B cell (primary cell): ENCODE results near the gene PITPNB. TPM values are rescaled to one million over a fixed set of nuclear protein-coding genes. Genes with fewer than 3 reads are reported as not detected.

Experiments
- ATAC-seq: fragments of 200-7000 bp; cut with Tn5 transposase; one replicate; pipeline ENCODE4 v1.10.0; 2021; ENCODE audit warnings: low read depth, mild to moderate bottlenecking, moderate number of reproducible peaks, moderate library complexity
- CTCF ChIA-PET: fragments of 350-600 bp; sonication (Branson Sonifier 250); formaldehyde crosslinking; loops from one replicate; lab custom pipeline; 2021; ENCODE audit warnings: antibody characterized with exemption, inconsistent platforms; lab: Charles Lee
- POLR2A ChIA-PET: fragments of 350-600 bp; sonication (Branson Sonifier 250); formaldehyde crosslinking; loops from one replicate; lab custom pipeline; 2021; ENCODE audit warnings: antibody characterized with exemption; lab: Charles Lee
- DNase-seq: peaks from one replicate; pipeline ENCODE4 v3.0.0; 2013
- H2AFZ ChIP-seq: 2 replicates; pipeline ENCODE4 v1.6.1; 2012; ENCODE audit warnings: mild to moderate bottlenecking, low read depth, low read length; ENCODE audit not compliant: insufficient read depth, poor library complexity, severe bottlenecking
- H3K27ac ChIP-seq, 2 donors: 1 replicate in 1 of 2; 2 replicates in 1 of 2; pipeline ENCODE4 v1.5.1; 2012 to 2013; ENCODE audit warnings: low read length in 2 of 2, mild to moderate bottlenecking in 2 of 2, moderate library complexity in 1 of 2
- H3K27me3 ChIP-seq, 4 experiments: fragments of 200-600 bp in 1 of 4; sonication (generic) in 1 of 4; replicated peaks in 1 of 4; 1 replicate in 2 of 4; 2 replicates in 2 of 4; pipeline versions ENCODE4 v1.6.1 to v1.7.0; 2013 to 2016; ENCODE audit warnings: low read length in 3 of 4, mild to moderate bottlenecking in 2 of 4, mixed read lengths in 1 of 4, moderate library complexity in 1 of 4; ENCODE audit not compliant: insufficient read depth in 4 of 4, control insufficient read depth in 3 of 4; ENCODE audit errors: control extremely low read depth in 1 of 4
- H3K36me3 ChIP-seq, 2 experiments: replicated peaks in 1 of 2; 1 replicate in 1 of 2; 2 replicates in 1 of 2; pipeline versions ENCODE4 v1.6.1 to v1.7.1; 2013; ENCODE audit warnings: low read length in 1 of 2; ENCODE audit not compliant: insufficient read depth in 2 of 2, control insufficient read depth in 1 of 2; ENCODE audit errors: control extremely low read depth in 1 of 2, extremely low read depth in 1 of 2
- H3K4me1 ChIP-seq, 2 donors: fragments of 200-600 bp in 1 of 2; sonication (generic) in 1 of 2; 1 replicate in 1 of 2; 2 replicates in 1 of 2; pipeline versions ENCODE4 v1.5.1 to v1.6.1; 2013 to 2017; ENCODE audit warnings: low read length in 2 of 2; ENCODE audit not compliant: control insufficient read depth in 2 of 2, insufficient read depth in 2 of 2
- H3K4me2 ChIP-seq: replicated peaks from 2 replicates; pipeline ENCODE3; 2012; ENCODE audit warnings: mild to moderate bottlenecking, low read depth, low read length; ENCODE audit not compliant: poor library complexity, severe bottlenecking
- H3K4me3 ChIP-seq, 5 experiments: fragments of 200-600 bp in 1 of 5; sonication (generic) in 1 of 5; 1 replicate in 3 of 5; 2 replicates in 2 of 5; pipeline versions ENCODE4 v1.5.1 to v1.7.0; 2011 to 2016; ENCODE audit warnings: low read length in 4 of 5, mild to moderate bottlenecking in 4 of 5, low read depth in 2 of 5, control low read depth in 1 of 5, moderate library complexity in 1 of 5; ENCODE audit not compliant: insufficient read depth in 1 of 5; ENCODE audit errors: control extremely low read depth in 1 of 5, extremely low read depth in 1 of 5
- H3K79me2 ChIP-seq: fragments of 200-600 bp; sonication (generic); one replicate; pipeline ENCODE4 v1.6.0; 2016; ENCODE audit warnings: low read length; ENCODE audit not compliant: control insufficient read depth, insufficient read depth
- H3K9ac ChIP-seq: fragments of 200-600 bp; sonication (generic); 2 replicates; pipeline ENCODE4 v1.6.1; 2017; ENCODE audit warnings: mild to moderate bottlenecking, low read length, moderate library complexity
- H3K9me3 ChIP-seq, 3 donors: one replicate each; pipeline versions ENCODE4 v1.6.1 to v1.7.1; 2013; ENCODE audit warnings: low read length in 2 of 3; ENCODE audit not compliant: control insufficient read depth in 2 of 3, insufficient read depth in 1 of 3; ENCODE audit errors: control extremely low read depth in 1 of 3
- H4K20me1 ChIP-seq: 2 replicates; pipeline ENCODE4 v1.6.0; 2012; ENCODE audit warnings: mild to moderate bottlenecking, low read length; ENCODE audit not compliant: insufficient read depth, control insufficient read depth, poor library complexity, severe bottlenecking
- H3K27ac Mint-ChIP-seq: one replicate; pipeline ENCODE4 v1.8.0; 2021; ENCODE audit warnings: mixed read lengths
- H3K27me3 Mint-ChIP-seq: one replicate; pipeline ENCODE4 v1.8.0; 2021; ENCODE audit warnings: mixed read lengths
- H3K4me1 Mint-ChIP-seq: one replicate; pipeline ENCODE4 v1.8.0; 2021; ENCODE audit warnings: mixed read lengths
- H3K4me3 Mint-ChIP-seq: one replicate; pipeline ENCODE4 v1.8.0; 2021; ENCODE audit warnings: mixed read lengths
- H3K9me3 Mint-ChIP-seq: one replicate; pipeline ENCODE4 v1.8.0; 2022; ENCODE audit warnings: mixed read lengths; ENCODE audit not compliant: insufficient read depth
- EZH2 ChIP-seq: IDR thresholded peaks from 2 replicates; pipeline ENCODE4 v1.6.1; 2012; ENCODE audit warnings: borderline replicate concordance, low read depth, mild to moderate bottlenecking, moderate library complexity, low read length; ENCODE audit not compliant: insufficient read depth, poor library complexity, severe bottlenecking
- whole genome bisulfite sequencing: methylation state at CpG from one replicate; pipeline ENCODE4 v1.1.5; 2013; ENCODE audit warnings: missing lambda C conversion rate; ENCODE audit not compliant: insufficient coverage; 5-methylcytosine and 5-hydroxymethylcytosine counted together
- intact Hi-C: fragments of 100-400 bp; cut with micrococcal nuclease; formaldehyde crosslinking; loops from one replicate; pipeline ENCODE4 v1.10.0; 2022
- polyA plus RNA-seq: library from polyadenylated mRNA; depleted of rRNA; stranded (reverse); fragments of >200 nt; gene quantifications from 2 replicates; pipeline ENCODE4 v1.2.3, GENCODE V29; 2012
- total RNA-seq, 2 donors: library from RNA; stranded (reverse); fragments of 120-200 nt in 1 of 2; gene quantifications; 1 replicate in 1 of 2; 2 replicates in 1 of 2; pipeline versions ENCODE4 v1.2.3 to v1.2.4, GENCODE V29; 2013 to 2022
- TF ChIP-seq, protein P1 (sequence below): fragments of 200-600 bp; IDR thresholded peaks from one replicate; pipeline ENCODE4 v1.8.0; 2022; ENCODE audit warnings: antibody characterized with exemption, mild to moderate bottlenecking

PITPNB gene
- total and polyA plus RNA-seq, 2 donors (not counting 1 experiment from before 2014, with no cell fraction given) = 17.5 to 82.3 TPM

DNA sequence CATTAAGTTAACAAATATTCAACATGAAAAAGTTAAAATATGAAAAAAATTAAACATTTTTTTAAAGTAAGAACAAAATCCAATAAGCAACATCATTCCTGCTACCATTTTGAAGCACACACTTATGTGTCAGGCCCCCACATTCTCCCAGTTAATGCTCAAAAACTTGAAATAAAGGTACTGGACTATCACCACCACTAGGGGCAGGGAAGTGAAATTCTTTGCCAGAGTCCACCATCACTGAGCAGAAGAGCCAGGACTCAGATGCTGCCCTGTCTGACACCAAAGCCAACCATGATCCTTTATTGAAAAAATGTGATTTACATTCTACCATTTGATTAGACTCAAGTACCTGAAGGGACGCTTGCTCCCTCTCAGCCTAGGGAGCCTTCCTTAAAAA is 39.1 kb downstream of the PITPNB start:
- Histone ChIP-seq H3K4me3 (no peak overlapping the region), H2AFZ (no peak overlapping the region), H3K79me2 (peaks cover 21% of the 10 kb centered on the region), H3K27me3 (no peaks in the 10 kb centered on the region), H3K9me3 (no peaks in the 10 kb centered on the region), H4K20me1 (peaks cover 43% of the 10 kb centered on the region), H3K9ac (no peak overlapping the region), H3K27ac (no peak overlapping the region), H3K36me3 (peaks cover 0 to 21% of the 10 kb centered on the region in 2 experiments), H3K4me2 (no peak overlapping the region), H3K4me1 (peaks cover 0 to 3% of the 10 kb centered on the region in 2 donors)
- TF ChIP-seq EZH2 = no peak
- TF ChIP-seq, protein P1, sequence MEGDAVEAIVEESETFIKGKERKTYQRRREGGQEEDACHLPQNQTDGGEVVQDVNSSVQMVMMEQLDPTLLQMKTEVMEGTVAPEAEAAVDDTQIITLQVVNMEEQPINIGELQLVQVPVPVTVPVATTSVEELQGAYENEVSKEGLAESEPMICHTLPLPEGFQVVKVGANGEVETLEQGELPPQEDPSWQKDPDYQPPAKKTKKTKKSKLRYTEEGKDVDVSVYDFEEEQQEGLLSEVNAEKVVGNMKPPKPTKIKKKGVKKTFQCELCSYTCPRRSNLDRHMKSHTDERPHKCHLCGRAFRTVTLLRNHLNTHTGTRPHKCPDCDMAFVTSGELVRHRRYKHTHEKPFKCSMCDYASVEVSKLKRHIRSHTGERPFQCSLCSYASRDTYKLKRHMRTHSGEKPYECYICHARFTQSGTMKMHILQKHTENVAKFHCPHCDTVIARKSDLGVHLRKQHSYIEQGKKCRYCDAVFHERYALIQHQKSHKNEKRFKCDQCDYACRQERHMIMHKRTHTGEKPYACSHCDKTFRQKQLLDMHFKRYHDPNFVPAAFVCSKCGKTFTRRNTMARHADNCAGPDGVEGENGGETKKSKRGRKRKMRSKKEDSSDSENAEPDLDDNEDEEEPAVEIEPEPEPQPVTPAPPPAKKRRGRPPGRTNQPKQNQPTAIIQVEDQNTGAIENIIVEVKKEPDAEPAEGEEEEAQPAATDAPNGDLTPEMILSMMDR = peak; percentile 41
- intact Hi-C loops = no loop called here
- ChIA-PET CTCF (interaction anchor here (0.7 to 17.4 kb wide), 6 partner anchors 9 to 134 kb away, joined by 3 to 342 read pairs (median 3); no protein-coding TSS in a partner anchor), POLR2A (no interaction called here)
- DNase-seq = peak; percentile 32
- H3K4me3 Mint-ChIP-seq = no peak overlapping the region
- H3K27me3 Mint-ChIP-seq = no peaks in the 10 kb centered on the region
- no peak overlapping the region for H3K27ac Mint-ChIP-seq
- ATAC-seq = peak; percentile 36
- peaks cover 10% of the 10 kb centered on the region for H3K4me1 Mint-ChIP-seq
- no CpG with 5 or more reads among the region's 1 CpG for WGBS
- no peaks in the 10 kb centered on the region for H3K9me3 Mint-ChIP-seq

DNA sequence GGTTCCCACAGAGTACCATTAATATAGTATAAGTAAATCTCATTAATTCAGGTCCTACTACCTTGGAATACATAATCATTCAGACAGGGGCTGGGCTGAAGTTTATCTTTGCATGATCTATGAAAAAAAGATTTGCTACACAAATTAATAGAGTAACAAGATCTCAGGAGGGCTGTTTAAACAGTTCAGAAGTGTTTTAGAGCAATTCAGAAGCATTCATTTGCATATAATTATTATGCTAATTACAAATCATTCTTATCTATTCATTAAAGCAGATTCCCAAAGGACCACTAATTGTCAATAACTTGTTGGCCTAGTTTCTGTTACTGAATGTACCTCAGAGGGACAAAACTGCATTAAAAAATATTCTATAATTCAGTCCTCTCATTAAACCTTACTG is 40.5 kb downstream of the PITPNB start:
- peaks cover 0 to 3% of the 10 kb centered on the region in 2 donors for H3K4me1 ChIP-seq
- Mint-ChIP-seq H3K9me3 (no peaks in the 10 kb centered on the region), H3K27me3 (no peaks in the 10 kb centered on the region), H3K27ac (no peak overlapping the region), H3K4me1 (peaks cover 10% of the 10 kb centered on the region), H3K4me3 (no peak overlapping the region)
- H3K27ac ChIP-seq = no peak overlapping the region
- no peak overlapping the region for H2AFZ ChIP-seq
- H3K79me2 ChIP-seq = peaks cover 23% of the 10 kb centered on the region
- no peaks in the 10 kb centered on the region for H3K9me3 ChIP-seq
- H3K36me3 ChIP-seq = peaks cover 0 to 29% of the 10 kb centered on the region in 2 experiments
- H3K4me3 ChIP-seq = no peak overlapping the region
- H3K27me3 ChIP-seq = no peaks in the 10 kb centered on the region
- ATAC-seq (no peak), DNase-seq (no peak)
- CTCF ChIA-PET = interaction anchor here (1.2 to 17.4 kb wide), 3 partner anchors 8 to 127 kb away, joined by 5 to 342 read pairs (median 12); no protein-coding TSS in a partner anchor
- POLR2A ChIA-PET = no interaction called here
- no peak overlapping the region for H3K9ac ChIP-seq
- H4K20me1 ChIP-seq = peaks cover 36% of the 10 kb centered on the region
- no peak overlapping the region for H3K4me2 ChIP-seq
- intact Hi-C loops = no loop called here
- TF ChIP-seq, protein P1 = no peak
- TF ChIP-seq EZH2 = no peak
